CD8-positive, alpha-beta memory T cell (primary cell): Measurements from ENCODE around the gene RGS11. TPM values are rescaled to one million over a fixed set of nuclear protein-coding genes. Genes with fewer than 3 reads are reported as not detected.
"Not testable (repeated sequence)": the region's sequence is repeated elsewhere in the genome, so short reads cannot be mapped to it uniquely, and the experiment has no call there.

Experiments used
- CTCF ChIA-PET: fragments of 350-600 bp; sonication (Branson Sonifier 250); formaldehyde crosslinking; loops from one replicate; lab custom pipeline; 2021; ENCODE audit warnings: antibody characterized with exemption; lab: Charles Lee
- POLR2A ChIA-PET: fragments of 350-600 bp; sonication (Branson Sonifier 250); formaldehyde crosslinking; loops from one replicate; lab custom pipeline; 2021; ENCODE audit warnings: antibody characterized with exemption; lab: Charles Lee
- DNase-seq, 5 donors: peaks; one replicate each; pipeline versions ENCODE4 v3.0.0 to v3.0.0-alpha.2; 2020 to 2022; ENCODE audit warnings: mixed read lengths in 1 of 5
- H3K27ac ChIP-seq: one replicate; pipeline ENCODE4 v1.7.0; 2013; ENCODE audit warnings: low read depth, mild to moderate bottlenecking, low read length, moderate library complexity
- H3K27me3 ChIP-seq: 2 replicates; pipeline ENCODE4 v1.7.0; 2013; ENCODE audit warnings: low read length, mild to moderate bottlenecking; ENCODE audit not compliant: insufficient read depth, poor library complexity, severe bottlenecking
- H3K36me3 ChIP-seq: 2 replicates; pipeline ENCODE4 v1.7.0; 2013; ENCODE audit warnings: mild to moderate bottlenecking, low read length, moderate library complexity; ENCODE audit not compliant: insufficient read depth
- H3K4me1 ChIP-seq: 2 replicates; pipeline ENCODE4 v1.7.0; 2013; ENCODE audit warnings: mild to moderate bottlenecking, low read length, moderate library complexity; ENCODE audit not compliant: insufficient read depth
- H3K4me3 ChIP-seq: 2 replicates; pipeline ENCODE4 v1.7.0; 2013; ENCODE audit warnings: mild to moderate bottlenecking, low read length
- H3K9me3 ChIP-seq: 2 replicates; pipeline ENCODE4 v1.7.0; 2013; ENCODE audit warnings: mild to moderate bottlenecking, low read length
- H3K27ac Mint-ChIP-seq, 8 donors: one replicate each; pipeline ENCODE4 v1.8.0; 2020 to 2021; ENCODE audit warnings: mixed read lengths in 8 of 8, mild to moderate bottlenecking in 6 of 8, inconsistent platforms in 3 of 8, moderate library complexity in 3 of 8
- H3K27me3 Mint-ChIP-seq, 2 donors: one replicate each; pipeline ENCODE4 v1.8.0; 2020 to 2021; ENCODE audit warnings: mixed read lengths in 2 of 2, mild to moderate bottlenecking in 1 of 2, moderate library complexity in 1 of 2
- H3K36me3 Mint-ChIP-seq, 3 donors: one replicate each; pipeline ENCODE4 v1.8.0; 2020 to 2021; ENCODE audit warnings: mixed read lengths in 3 of 3, inconsistent platforms in 1 of 3, mild to moderate bottlenecking in 1 of 3
- H3K4me1 Mint-ChIP-seq, 3 donors: one replicate each; pipeline ENCODE4 v1.8.0; 2020 to 2021; ENCODE audit warnings: mixed read lengths in 3 of 3, inconsistent platforms in 1 of 3, mild to moderate bottlenecking in 1 of 3
- H3K4me3 Mint-ChIP-seq, 7 donors: one replicate each; pipeline ENCODE4 v1.8.0; 2020 to 2021; ENCODE audit warnings: mixed read lengths in 7 of 7, mild to moderate bottlenecking in 6 of 7, moderate library complexity in 4 of 7, inconsistent platforms in 2 of 7
- H3K9me3 Mint-ChIP-seq, 5 donors: one replicate each; pipeline ENCODE4 v1.8.0; 2020 to 2022; ENCODE audit warnings: mixed read lengths in 5 of 5, mild to moderate bottlenecking in 3 of 5, moderate library complexity in 2 of 5, inconsistent platforms in 1 of 5
- polyA plus RNA-seq: library from polyadenylated mRNA; unstranded; fragments of 300-500 nt; fragmentation: Illumina TruSeq; gene quantifications from one replicate; pipeline ENCODE4 v1.2.3, GENCODE V29; 2021
- total RNA-seq, 2 experiments: library from RNA; stranded (reverse); gene quantifications; one replicate each; pipeline ENCODE4 v1.2.3, GENCODE V29; 2021

Gene RGS11
- total and polyA plus RNA-seq, 3 experiments from 2014 or later = 0.09 TPM; not detected in 2

DNA sequence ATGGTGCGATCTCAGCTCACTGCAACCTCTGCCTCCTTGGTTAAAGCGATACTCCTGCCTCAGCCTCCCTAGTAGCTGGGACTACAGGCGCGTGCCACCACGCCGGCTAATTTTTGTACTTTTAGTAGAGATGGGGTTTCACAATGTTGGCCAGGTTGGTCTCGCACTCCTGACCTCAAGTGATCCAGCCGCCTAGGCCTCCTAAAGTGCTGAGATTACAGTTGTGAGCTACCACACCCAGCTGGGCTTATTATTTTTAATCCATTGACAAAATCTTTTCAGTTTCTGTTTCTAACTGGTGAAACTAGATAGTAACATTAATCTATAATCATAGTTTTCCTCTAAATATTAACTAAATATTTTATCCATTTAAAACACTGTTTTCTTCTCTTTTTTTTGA is 35.2 kb downstream of the RGS11 start:
- ChIA-PET CTCF (no interaction called here), POLR2A (no interaction called here)
- H3K4me3 ChIP-seq = no peak overlapping the region
- peaks cover 0 to 5% (median 0%) of the 10 kb centered on the region in 3 donors for H3K36me3 Mint-ChIP-seq
- H3K27me3 ChIP-seq = no peaks in the 10 kb centered on the region
- no peaks in the 10 kb centered on the region for H3K36me3 ChIP-seq
- no peak for DNase-seq
- no peaks in the 10 kb centered on the region for H3K27me3 Mint-ChIP-seq
- no peak overlapping the region for H3K27ac Mint-ChIP-seq
- no peak overlapping the region for H3K4me3 Mint-ChIP-seq
- peaks cover 3% of the 10 kb centered on the region for H3K4me1 ChIP-seq
- H3K9me3 ChIP-seq = no peaks in the 10 kb centered on the region
- H3K4me1 Mint-ChIP-seq = peaks cover 12 to 21% (median 20%) of the 10 kb centered on the region in 3 donors
- no peaks in the 10 kb centered on the region for H3K9me3 Mint-ChIP-seq
- H3K27ac ChIP-seq = no peak overlapping the region

DNA sequence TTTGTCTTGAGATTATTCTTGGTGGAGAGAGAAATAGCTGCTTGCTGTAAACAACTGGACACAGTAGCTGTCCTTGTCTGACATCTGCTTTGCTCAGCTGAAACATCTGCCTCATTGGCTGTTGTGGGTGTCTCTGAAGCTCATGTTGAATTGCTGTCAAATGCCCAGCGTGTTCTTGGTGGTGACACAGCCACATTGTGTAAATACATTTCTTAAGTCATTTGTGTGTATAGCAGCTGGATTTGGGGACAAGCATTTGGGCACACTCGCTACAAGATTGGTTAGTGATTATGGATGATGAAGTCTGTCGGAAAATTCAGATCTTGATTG is 35.8 kb downstream of the RGS11 start:
- ChIA-PET CTCF (no interaction called here), POLR2A (no interaction called here)
- peaks cover 16 to 27% (median 23%) of the 10 kb centered on the region in 3 donors for H3K4me1 Mint-ChIP-seq
- Histone ChIP-seq H3K36me3 (no peaks in the 10 kb centered on the region), H3K27me3 (no peaks in the 10 kb centered on the region), H3K4me3 (no peak overlapping the region), H3K9me3 (no peaks in the 10 kb centered on the region), H3K4me1 (peaks cover 5% of the 10 kb centered on the region), H3K27ac (no peak overlapping the region)
- no peaks in the 10 kb centered on the region for H3K27me3 Mint-ChIP-seq
- H3K36me3 Mint-ChIP-seq = peaks cover 0 to 10% (median 0%) of the 10 kb centered on the region in 3 donors
- H3K27ac Mint-ChIP-seq = peak overlapping the region in 3 of 8 donors; percentile 6 to 74 (median 65)
- DNase-seq = no peak
- H3K4me3 Mint-ChIP-seq = peak overlapping the region in 1 of 7 donors; percentile 72
- no peaks in the 10 kb centered on the region for H3K9me3 Mint-ChIP-seq

DNA sequence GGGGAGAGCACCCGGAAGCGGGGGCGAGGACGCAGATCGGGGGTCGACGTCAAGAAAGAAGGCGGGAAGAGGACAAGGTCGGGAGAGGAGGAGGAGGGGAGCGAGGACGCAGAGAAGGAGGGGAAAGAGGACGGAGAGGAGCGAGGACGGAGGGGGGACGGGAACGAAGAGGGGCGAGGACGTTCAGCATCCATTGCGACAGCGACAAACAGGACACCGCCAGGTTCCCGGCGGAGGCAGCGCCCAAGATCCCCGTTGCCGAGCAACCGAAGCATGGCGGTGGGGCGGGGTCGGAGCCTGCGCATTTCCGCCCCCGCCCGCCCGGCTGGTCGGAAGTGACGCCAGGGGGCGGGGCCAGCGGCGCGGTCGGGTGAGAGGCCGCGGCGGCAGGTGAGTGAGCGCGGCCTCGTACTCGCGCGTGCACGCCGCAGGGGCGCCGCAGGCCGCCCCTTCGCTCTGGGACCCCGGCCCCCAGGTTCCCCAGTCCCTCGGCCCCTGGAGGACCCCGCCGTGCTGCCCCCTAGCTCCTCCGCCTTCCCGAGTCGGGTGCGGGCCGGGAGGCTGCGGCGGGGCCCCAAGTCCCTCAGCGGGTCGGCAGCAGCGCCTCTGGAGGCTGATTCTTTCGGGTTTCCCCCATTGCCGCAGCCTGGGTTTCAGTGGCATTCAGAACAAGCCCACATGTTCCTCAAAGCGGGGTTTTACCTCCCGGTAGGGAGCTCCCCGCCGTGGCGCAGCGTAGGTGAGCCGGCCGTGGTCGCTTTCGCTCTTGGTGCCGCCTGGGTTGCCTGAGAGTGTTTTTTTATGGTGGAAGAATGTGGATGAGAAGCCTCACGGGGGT is 41.1 kb downstream of the RGS11 start, which contains the start of gene FAM234A:
TSS of gene FAM234A (plus strand) at position 354 of the 838 bp plus-strand sequence. CDS start 19,593 bp downstream, outside the sequence.
- peak; percentile 92 to 97 (median 95) for DNase-seq
- POLR2A ChIA-PET = interaction anchor here (0.6 to 2.2 kb wide), 10 partner anchors 18 to 191 kb away, joined by 3 to 13 read pairs (median 4); partner anchors contain the start of genes AXIN1, DECR2, MRPL28 and RAB11FIP3
- H3K4me1 ChIP-seq = peaks cover 5% of the 10 kb centered on the region
- H3K4me3 ChIP-seq = peak within 1 kb of the TSS; percentile 74
- H3K27ac ChIP-seq = peak within 1 kb of the TSS; percentile 94
- H3K36me3 Mint-ChIP-seq = peaks cover 0 to 8% (median 0%) of the 10 kb centered on the region in 3 donors
- H3K4me3 Mint-ChIP-seq = peak within 1 kb of the TSS; percentile 93 to 98 (median 96)
- H3K27me3 Mint-ChIP-seq = no peaks in the 10 kb centered on the region
- H3K36me3 ChIP-seq = no peaks in the 10 kb centered on the region
- H3K4me1 Mint-ChIP-seq = peaks cover 14 to 24% (median 18%) of the 10 kb centered on the region in 3 donors
- peak within 1 kb of the TSS; percentile 99 to 100 (median 99) for H3K27ac Mint-ChIP-seq
- CTCF ChIA-PET = interaction anchor here (0.6 to 2.2 kb wide), 10 partner anchors 19 to 167 kb away, joined by 3 to 13 read pairs (median 4); partner anchors contain the start of genes AXIN1 and DECR2
- no peaks in the 10 kb centered on the region for H3K27me3 ChIP-seq
- no peaks in the 10 kb centered on the region for H3K9me3 Mint-ChIP-seq
- H3K9me3 ChIP-seq = no peaks in the 10 kb centered on the region

DNA sequence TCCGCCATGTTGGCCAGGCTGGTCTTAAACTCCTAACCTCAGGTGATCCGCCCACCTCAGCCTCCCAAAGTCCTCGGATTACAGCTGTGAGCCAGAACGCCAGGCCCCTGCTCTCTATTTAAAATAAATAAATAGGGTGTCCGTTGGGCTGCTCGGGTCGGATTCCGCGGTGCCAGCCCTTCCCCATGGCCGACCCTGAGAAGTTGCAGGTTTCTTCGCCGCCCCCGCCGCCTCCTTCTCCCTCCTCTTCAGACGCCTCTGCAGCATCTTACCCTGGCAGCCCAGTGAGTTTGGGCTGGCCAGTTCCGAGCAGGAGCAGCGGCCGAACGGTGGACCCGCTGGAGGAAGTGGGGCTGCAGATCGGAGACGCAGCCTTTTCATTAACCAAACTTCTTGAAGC is 44.8 kb downstream of the RGS11 start:
- no peaks in the 10 kb centered on the region for H3K27me3 ChIP-seq
- no peaks in the 10 kb centered on the region for H3K27me3 Mint-ChIP-seq
- no peaks in the 10 kb centered on the region for H3K9me3 Mint-ChIP-seq
- peak overlapping the region in 3 of 8 donors; percentile 32 to 79 (median 66) for H3K27ac Mint-ChIP-seq
- POLR2A ChIA-PET = no interaction called here
- H3K4me1 Mint-ChIP-seq = peaks cover 38 to 50% (median 50%) of the 10 kb centered on the region in 3 donors
- no peak overlapping the region for H3K27ac ChIP-seq
- DNase-seq = no peak
- peaks cover 3 to 38% (median 7%) of the 10 kb centered on the region in 3 donors for H3K36me3 Mint-ChIP-seq
- H3K4me3 Mint-ChIP-seq = peak overlapping the region in 1 of 7 donors; percentile 63
- peaks cover 20% of the 10 kb centered on the region for H3K36me3 ChIP-seq
- H3K4me1 ChIP-seq = peaks cover 30% of the 10 kb centered on the region
- no peaks in the 10 kb centered on the region for H3K9me3 ChIP-seq
- no peak overlapping the region for H3K4me3 ChIP-seq
- CTCF ChIA-PET = interaction anchor here (3.3 kb wide), 1 partner anchor 131 kb away, joined by 11 read pairs; no protein-coding TSS in a partner anchor

DNA sequence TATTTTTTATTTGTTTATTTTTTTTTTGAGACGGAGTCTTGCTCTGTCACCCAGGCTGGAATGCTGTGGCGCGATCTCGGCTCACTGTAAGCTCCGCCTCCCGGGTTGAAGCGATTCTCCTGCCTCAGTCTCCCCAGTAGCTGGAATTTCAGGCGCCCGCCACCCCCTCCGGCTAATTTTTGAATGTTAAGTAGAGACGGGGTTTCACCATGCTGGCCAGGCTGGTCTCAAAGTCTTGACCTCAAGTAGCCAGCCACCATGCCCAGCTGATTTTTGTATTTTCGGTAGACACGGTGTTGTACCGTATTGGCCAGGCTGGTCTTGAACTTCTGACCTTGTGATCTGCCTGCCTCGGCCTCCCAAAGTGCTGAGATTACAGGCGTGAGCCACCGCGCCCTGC is 45.4 kb downstream of the RGS11 start:
- POLR2A ChIA-PET, H3K27ac ChIP-seq, H3K27me3 ChIP-seq, H3K27me3 Mint-ChIP-seq, H3K4me3 Mint-ChIP-seq, DNase-seq, H3K9me3 Mint-ChIP-seq, H3K4me3 ChIP-seq, H3K9me3 ChIP-seq: not testable (repeated sequence)
- Mint-ChIP-seq H3K36me3 (peaks cover 5 to 43% (median 7%) of the 10 kb centered on the region in 3 donors), H3K4me1 (peaks cover 35 to 49% (median 49%) of the 10 kb centered on the region in 3 donors), H3K27ac (peak overlapping the region in 1 of 8 donors; percentile 79)
- CTCF ChIA-PET = interaction anchor here (3.3 kb wide), 1 partner anchor 132 kb away, joined by 11 read pairs; no protein-coding TSS in a partner anchor
- peaks cover 25% of the 10 kb centered on the region for H3K4me1 ChIP-seq
- H3K36me3 ChIP-seq = peaks cover 24% of the 10 kb centered on the region

DNA sequence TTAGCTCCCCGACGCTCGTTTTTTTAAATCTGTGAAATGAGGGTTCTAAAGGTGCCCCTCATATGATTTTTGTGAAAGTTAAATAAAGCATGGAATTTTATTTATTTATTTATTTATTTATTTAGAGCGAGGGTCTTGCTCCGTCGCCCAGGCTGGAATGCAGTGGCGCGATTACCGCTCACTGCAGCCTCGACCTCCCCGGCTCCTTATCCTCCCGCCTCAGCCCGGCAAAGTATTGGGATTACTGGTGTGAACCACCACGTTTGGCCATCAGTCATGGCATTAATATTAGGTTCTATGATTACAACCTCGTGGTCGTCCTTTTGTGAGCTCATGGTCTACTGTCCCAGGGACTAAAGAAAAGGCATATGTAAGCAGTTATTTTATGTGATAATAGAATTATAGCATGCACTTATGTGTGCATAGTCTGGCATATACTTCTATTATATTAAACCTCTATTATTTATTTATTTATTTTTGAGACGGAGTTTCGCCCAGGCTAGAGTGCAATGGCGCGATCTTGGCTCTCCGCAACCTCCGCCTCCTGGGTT is 45.9 kb downstream of the RGS11 start:
- Mint-ChIP-seq H3K4me3 (peak overlapping the region; percentile 69 to 95 (median 88)), H3K27ac (peak overlapping the region in 6 of 8 donors; percentile 81 to 97 (median 96)), H3K4me1 (peaks cover 31 to 44% (median 44%) of the 10 kb centered on the region in 3 donors), H3K9me3 (no peaks in the 10 kb centered on the region), H3K27me3 (no peaks in the 10 kb centered on the region), H3K36me3 (peaks cover 5 to 42% (median 7%) of the 10 kb centered on the region in 3 donors)
- ChIA-PET POLR2A (interaction anchor here (0.7 kb wide), 1 partner anchor 196 kb away, joined by 3 read pairs; the partner anchor contains the start of gene RAB11FIP3), CTCF (interaction anchor here (1.0 to 3.3 kb wide), 2 partner anchors 123 to 132 kb away, joined by 4 to 11 read pairs; no protein-coding TSS in a partner anchor)
- H3K36me3 ChIP-seq = peaks cover 24% of the 10 kb centered on the region
- peak overlapping the region; percentile 78 for H3K4me3 ChIP-seq
- H3K4me1 ChIP-seq = peaks cover 25% of the 10 kb centered on the region
- no peak for DNase-seq
- no peaks in the 10 kb centered on the region for H3K9me3 ChIP-seq
- peak overlapping the region; percentile 95 for H3K27ac ChIP-seq
- H3K27me3 ChIP-seq = no peaks in the 10 kb centered on the region

DNA sequence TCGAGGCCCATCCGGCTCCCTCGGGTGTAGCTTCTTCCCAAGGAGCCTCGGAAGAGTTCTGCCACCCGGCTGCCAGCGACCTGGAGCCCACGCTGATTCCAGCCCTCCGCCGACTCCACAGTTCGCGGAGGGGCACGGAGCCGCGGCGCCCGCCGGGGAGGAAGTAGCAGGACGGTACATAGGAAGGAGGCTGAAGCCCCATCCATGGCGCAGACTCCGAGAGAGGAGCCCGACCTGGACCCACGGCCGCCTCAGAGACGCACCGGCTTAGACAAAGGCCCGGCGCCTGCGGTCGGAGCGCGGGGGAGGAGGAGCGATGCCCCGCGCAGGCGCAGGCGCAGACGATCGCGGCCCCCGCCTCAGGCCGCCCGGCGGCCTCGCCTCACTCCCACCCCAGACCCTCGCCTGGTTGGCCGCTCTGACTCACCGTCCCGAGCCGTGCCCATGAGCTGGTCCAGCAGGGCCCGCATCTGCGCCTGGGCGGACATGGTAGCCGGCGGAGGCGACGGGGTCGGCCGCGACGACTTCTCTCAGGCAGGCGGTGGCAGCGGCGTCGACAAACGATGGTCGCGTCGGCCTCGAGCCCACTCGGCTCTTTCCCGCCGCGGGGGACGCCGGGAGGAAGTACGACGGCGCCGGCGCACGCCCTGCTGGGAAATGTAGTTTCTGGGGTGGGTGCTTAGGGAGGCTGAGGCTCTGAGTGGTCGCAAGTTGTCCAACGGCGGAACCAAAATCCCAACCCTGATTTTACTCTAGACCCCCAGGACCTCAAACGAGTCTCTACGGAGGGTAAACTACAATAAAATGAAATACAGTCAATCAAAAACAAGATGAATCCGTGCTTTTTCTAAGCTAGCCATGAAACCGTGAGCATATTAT is 46.7 kb downstream of the RGS11 start, which contains the start of gene LUC7L:
TSS of gene LUC7L (minus strand) at position 598 of the 879 bp plus-strand sequence. CDS start at position 488, 110 bp downstream.
- Mint-ChIP-seq H3K36me3 (peaks cover 5 to 42% (median 7%) of the 10 kb centered on the region in 3 donors), H3K27me3 (no peaks in the 10 kb centered on the region), H3K4me1 (peaks cover 29 to 39% (median 39%) of the 10 kb centered on the region in 3 donors), H3K27ac (peak within 1 kb of the TSS; percentile 87 to 97 (median 96)), H3K9me3 (no peaks in the 10 kb centered on the region), H3K4me3 (peak within 1 kb of the TSS; percentile 86 to 95 (median 89))
- ChIA-PET POLR2A (interaction anchor here (0.6 to 1.0 kb wide), 3 partner anchors 11 to 198 kb away, joined by 3 to 4 read pairs (median 3); partner anchors contain the start of gene RAB11FIP3), CTCF (interaction anchor here (0.8 to 3.3 kb wide), 7 partner anchors 13 to 173 kb away, joined by 3 to 11 read pairs (median 4); partner anchors contain the start of gene DECR2)
- Histone ChIP-seq H3K36me3 (peaks cover 24% of the 10 kb centered on the region), H3K27ac (peak within 1 kb of the TSS; percentile 95), H3K4me3 (peak within 1 kb of the TSS; percentile 78), H3K4me1 (peaks cover 25% of the 10 kb centered on the region), H3K27me3 (no peaks in the 10 kb centered on the region), H3K9me3 (no peaks in the 10 kb centered on the region)
- DNase-seq = peak; percentile 78 to 90 (median 84)
